GM12874 (cell line): ENCODE results near the gene NUDT9.

Experiments used
- CTCF ChIP-seq: IDR thresholded peaks from 2 replicates; pipeline ENCODE4 v1.5.1; 2011; ENCODE audit warnings: low read depth, mild to moderate bottlenecking, control low read depth, low read length, moderate library complexity; ENCODE audit not compliant: insufficient read depth

NUDT9 gene

DNA sequence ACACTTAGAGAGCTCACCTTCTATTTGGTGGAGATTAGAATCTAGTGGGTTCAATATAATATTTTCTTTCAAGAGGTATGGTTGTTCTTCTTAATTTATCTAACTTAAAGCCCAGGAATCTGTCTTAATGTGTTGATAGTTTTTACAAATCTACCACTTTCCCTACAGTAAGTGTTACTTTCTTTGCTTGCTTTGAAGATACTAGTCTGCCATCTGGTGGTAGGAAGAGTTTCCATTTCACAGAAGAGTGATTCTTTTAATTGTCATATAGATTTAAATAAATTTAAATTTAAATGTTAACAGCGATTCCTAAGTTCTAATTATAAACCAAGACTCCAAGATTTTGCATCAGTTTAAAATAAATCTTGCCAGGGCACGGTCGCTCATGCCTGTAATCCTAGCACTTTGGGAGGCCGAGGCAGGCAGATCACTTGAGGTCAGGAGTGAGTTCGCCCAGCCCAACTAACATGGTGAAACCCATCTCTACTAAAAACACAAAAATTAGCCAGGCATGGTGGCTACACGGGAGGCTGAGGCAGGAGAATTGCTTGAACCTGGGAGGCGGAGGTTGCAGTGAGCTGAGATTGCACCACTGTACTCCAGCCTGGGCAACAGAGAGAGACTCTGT is 43.5 kb downstream of the NUDT9 start:
- TF ChIP-seq CTCF, result peak; percentile 11; the same call in 1 of the 2 replicates

DNA sequence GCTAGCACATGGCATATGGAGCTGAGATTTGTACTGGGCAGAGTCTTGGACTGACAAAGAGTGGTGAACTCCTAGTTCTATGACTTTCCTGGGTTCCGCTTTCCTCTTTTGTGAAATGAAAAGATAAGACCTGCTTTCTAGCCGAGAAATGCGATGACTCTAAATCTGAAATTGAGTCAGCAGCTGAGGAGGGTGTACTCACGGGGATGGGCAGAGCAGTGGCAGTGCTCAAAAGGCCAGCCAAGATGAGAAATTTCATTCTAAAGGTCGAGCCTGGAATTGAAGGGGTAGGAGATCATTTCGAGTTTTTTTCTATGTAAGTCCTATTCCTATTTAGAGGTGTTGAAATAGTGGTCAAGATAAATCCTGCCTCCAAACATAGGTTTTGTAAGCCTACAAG is 47.0 kb downstream of the NUDT9 start:
- TF ChIP-seq CTCF, result no peak

DNA sequence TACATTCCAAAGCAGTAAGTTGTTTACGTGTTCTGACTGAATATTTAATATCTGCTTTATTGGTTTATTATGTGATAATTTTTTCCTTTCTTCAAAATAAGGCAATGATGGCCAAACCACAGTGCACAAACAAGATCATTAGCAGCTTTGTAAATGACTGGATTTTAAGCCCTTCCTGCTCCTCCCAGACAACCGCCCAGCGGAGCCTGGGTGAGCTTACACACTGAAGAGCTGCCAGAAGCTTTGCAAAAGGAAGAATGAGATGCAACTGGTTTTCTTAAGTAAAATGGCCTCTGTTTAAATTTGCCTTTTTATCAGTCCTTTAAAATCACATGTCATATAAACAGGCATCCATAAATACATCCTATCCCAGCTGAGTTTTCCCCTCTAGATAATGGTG is 54.6 kb downstream of the NUDT9 start:
- no peak for TF ChIP-seq CTCF

DNA sequence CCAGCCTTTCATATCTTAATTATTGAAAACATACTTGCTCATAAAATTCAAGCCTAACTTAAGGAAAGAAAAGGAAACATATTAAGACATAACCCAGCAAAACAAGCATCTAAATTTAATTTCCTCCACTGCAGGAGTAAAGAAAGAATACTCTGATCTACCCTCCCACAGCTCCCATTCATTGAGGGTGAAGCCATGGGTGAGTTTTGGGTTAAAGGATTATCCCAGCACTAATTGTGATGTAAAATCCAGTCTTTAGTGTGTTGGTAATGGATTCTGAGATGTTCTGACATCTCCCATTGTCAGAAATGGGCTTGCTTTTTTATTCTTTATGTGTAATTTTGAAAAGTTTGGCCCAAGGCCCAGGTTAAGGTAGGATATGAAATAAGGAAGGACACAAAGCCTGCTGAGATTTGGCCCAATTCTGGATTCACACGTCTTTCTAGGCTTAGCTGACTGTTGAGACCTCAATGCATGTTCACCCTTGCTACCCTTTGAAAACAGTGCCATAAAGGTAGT is 56.4 kb downstream of the NUDT9 start:
- TF ChIP-seq CTCF, result no peak

DNA sequence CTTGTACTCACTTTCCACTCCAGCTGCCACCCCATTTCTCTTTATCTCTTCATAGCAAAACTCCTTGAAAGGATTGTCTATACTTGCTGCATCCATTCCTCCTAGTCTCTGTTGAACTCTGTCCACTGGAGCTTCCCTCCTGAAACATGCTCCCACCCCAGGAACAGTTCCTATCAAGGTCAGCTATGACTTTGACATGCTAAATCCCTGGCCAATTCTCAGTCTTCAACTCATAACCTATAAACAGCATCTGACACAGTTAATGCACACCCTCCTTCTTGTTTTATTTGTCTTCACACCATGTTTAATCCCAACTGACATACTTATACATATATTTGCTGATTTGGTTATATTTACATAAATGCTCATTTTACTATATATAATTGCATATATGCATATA is 59.0 kb downstream of the NUDT9 start:
- TF ChIP-seq CTCF, result no peak

GRCh38 chr4:87489678-87490077 is 67.3 kb downstream of the NUDT9 start:
- TF ChIP-seq CTCF, result no peak

DNA sequence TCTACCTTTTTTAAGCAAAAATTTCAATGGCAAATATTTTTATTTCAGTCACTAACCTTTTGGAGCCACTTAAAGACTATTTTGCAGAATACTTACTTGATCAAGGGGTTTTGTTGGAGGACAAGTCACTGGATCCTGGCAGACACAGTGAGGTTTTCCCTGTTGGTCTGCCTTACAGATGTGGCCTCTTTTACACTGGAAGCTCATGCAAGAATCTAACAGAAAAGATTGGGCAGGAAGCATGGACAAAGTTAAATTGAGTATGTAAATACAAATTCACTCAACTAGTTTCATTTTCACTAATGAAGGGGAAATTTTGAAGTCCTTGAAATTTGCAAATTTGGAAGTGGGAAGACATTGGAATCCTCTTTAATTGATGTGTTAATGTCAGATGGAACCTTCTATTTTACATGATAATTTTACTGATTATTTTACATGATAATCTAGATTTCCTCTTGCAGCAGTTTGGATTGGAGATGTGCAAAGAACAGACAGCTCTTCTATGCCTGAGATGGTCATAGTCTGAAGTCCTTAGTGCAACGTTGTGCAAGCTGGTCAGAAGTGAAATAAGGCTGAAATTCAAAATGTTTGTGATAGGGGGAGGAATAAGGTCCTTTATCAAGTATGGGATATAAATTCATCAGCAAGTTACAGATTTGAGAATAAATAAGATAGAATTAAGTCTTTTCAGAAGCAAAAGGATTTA is 68.4 kb downstream of the NUDT9 start:
- no peak for TF ChIP-seq CTCF
